Vagina (tissue), 2 donors: Measurements from ENCODE around the gene THTPA.

ENCODE experiments used
- POLR2AphosphoS5 ChIP-seq, 2 donors: sonication (generic); formaldehyde crosslinking; IDR thresholded peaks; one replicate each; pipeline ENCODE4 v1.9.0; 2017; ENCODE audit warnings: antibody characterized with exemption in 2 of 2, mild to moderate bottlenecking in 2 of 2, low read depth in 1 of 2; ENCODE audit not compliant: insufficient read depth in 1 of 2
- TF ChIP-seq, protein P1 (sequence below), 3 experiments: fragments of 450-650 bp in 2 of 3; fragments of 200-600 bp in 1 of 3; sonication (generic) in 1 of 3; IDR thresholded peaks; one replicate each; pipeline ENCODE4 v1.5.1; 2017 to 2019; ENCODE audit warnings: antibody characterized with exemption in 3 of 3, mild to moderate bottlenecking in 2 of 3, moderate library complexity in 2 of 3

DNA sequence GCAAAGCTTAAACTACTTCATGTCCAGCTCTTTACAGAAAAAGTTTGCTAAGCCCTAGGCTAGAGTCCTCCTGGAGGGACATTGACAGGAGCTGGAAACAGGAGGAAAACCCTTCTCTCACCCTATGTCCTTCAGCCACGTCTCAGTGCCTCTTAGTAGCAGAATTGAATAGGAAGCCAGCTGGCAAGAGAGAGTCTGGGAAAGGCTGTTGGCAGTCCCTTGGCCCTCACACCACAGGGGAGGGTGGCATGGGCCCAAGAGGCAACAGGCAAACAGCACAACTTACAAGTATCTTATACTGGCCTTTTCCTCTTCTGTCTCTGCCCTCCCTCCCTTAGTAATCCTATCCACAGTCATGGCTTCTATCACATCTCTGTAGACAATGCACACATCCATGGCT, 52.4 kb downstream of the THTPA start:
- no peak for TF ChIP-seq POLR2AphosphoS5 (IDR thresholded peaks at IDR 0.05; ENCODE audit: insufficient read depth in 1 of 2, low read depth in 1 of 2)
- TF ChIP-seq, protein P1, sequence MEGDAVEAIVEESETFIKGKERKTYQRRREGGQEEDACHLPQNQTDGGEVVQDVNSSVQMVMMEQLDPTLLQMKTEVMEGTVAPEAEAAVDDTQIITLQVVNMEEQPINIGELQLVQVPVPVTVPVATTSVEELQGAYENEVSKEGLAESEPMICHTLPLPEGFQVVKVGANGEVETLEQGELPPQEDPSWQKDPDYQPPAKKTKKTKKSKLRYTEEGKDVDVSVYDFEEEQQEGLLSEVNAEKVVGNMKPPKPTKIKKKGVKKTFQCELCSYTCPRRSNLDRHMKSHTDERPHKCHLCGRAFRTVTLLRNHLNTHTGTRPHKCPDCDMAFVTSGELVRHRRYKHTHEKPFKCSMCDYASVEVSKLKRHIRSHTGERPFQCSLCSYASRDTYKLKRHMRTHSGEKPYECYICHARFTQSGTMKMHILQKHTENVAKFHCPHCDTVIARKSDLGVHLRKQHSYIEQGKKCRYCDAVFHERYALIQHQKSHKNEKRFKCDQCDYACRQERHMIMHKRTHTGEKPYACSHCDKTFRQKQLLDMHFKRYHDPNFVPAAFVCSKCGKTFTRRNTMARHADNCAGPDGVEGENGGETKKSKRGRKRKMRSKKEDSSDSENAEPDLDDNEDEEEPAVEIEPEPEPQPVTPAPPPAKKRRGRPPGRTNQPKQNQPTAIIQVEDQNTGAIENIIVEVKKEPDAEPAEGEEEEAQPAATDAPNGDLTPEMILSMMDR (IDR thresholded peaks at IDR 0.05), result no peak
